ENCODE data around the gene TYROBP. TPM values are rescaled to one million over a fixed set of nuclear protein-coding genes. Genes with fewer than 3 reads are reported as not detected.

TYROBP gene
- total and polyA plus RNA-seq, 10 donors = 281 to 747 (median 383) TPM

- no peaks in the 10 kb centered on the region for H3K36me3 ChIP-seq
- H3K27ac ChIP-seq = no peak overlapping the region
- intact Hi-C loops (cut with DNase I; ENCODE audit: low total_unique reads) = no loop called here
- H3K4me1 ChIP-seq = no peaks in the 10 kb centered on the region
- 78 to 87% (median 82%) methylated on average over 6 of the region's 6 CpGs for WGBS, 5 donors
- no peak for DNase-seq
- H3K27me3 ChIP-seq (replicated peaks in 1 of 7) = no peaks in the 10 kb centered on the region
- no peak for TF ChIP-seq CTCF (IDR thresholded peaks at IDR 0.05 in 8 of 11, conservative IDR thresholded peaks at IDR 0.05 in 3 of 11)
- H3K9me3 ChIP-seq = peaks cover 0 to 11% (median 3%) of the 10 kb centered on the region in 8 donors
- no peak overlapping the region for H3K4me3 ChIP-seq
These were observed 12.9 kb upstream of the TYROBP start for GRCh38 chr19:35921012-35921411.

GRCh38 chr19:35919306-35919705 lies 11.2 kb upstream of the TYROBP start:
- Histone ChIP-seq H3K9me3 (no peaks in the 10 kb centered on the region), H3K4me3 (no peak overlapping the region), H3K4me1 (peaks cover 0 to 14% (median 4%) of the 10 kb centered on the region in 6 donors), H3K27me3 (replicated peaks in 1 of 7) (no peaks in the 10 kb centered on the region), H3K27ac (no peak overlapping the region), H3K36me3 (no peaks in the 10 kb centered on the region)
- intact Hi-C loops (cut with DNase I; ENCODE audit: low total_unique reads) = no loop called here
- WGBS, 5 donors = 85 to 91% (median 88%) methylated on average over 11 of the region's 11 CpGs
- no peak for TF ChIP-seq POLR2A (IDR thresholded peaks at IDR 0.05)
- TF ChIP-seq POLR2AphosphoS5 (IDR thresholded peaks at IDR 0.05) = no peak
- TF ChIP-seq CTCF (IDR thresholded peaks at IDR 0.05 in 8 of 11, conservative IDR thresholded peaks at IDR 0.05 in 3 of 11) = no peak
- DNase-seq = no peak

- Histone ChIP-seq H3K27ac (peak overlapping the region in 6 of 8 donors; percentile 43 to 96 (median 60)), H3K9me3 (no peaks in the 10 kb centered on the region), H3K4me1 (peaks cover 0 to 52% (median 25%) of the 10 kb centered on the region in 6 donors), H3K36me3 (no peaks in the 10 kb centered on the region), H3K27me3 (replicated peaks in 1 of 7) (no peaks in the 10 kb centered on the region), H3K4me3 (peak overlapping the region in 1 of 8 donors; percentile 27)
- no peak for TF ChIP-seq POLR2A (IDR thresholded peaks at IDR 0.05)
- no peak for TF ChIP-seq POLR2AphosphoS5 (IDR thresholded peaks at IDR 0.05)
- no peak for TF ChIP-seq CTCF (IDR thresholded peaks at IDR 0.05 in 8 of 11, conservative IDR thresholded peaks at IDR 0.05 in 3 of 11)
- DNase-seq = no peak
- WGBS, 5 donors = 46 to 66% (median 54%) methylated on average over 3 of the region's 3 CpGs
- intact Hi-C loops (cut with DNase I; ENCODE audit: low total_unique reads) = no loop called here
These were observed 7.3 kb upstream of the TYROBP start for GRCh38 chr19:35915443-35915842.

GRCh38 chr19:35913589-35913988 lies 5.5 kb upstream of the TYROBP start:
- intact Hi-C loops (cut with DNase I; ENCODE audit: low total_unique reads) = no loop called here
- no peak for DNase-seq
- Histone ChIP-seq H3K4me3 (no peak overlapping the region), H3K27me3 (replicated peaks in 1 of 7) (no peaks in the 10 kb centered on the region), H3K9me3 (no peaks in the 10 kb centered on the region), H3K27ac (peak overlapping the region in 3 of 8 donors; percentile 4 to 96 (median 71)), H3K4me1 (peaks cover 0 to 71% (median 43%) of the 10 kb centered on the region in 6 donors), H3K36me3 (no peaks in the 10 kb centered on the region)
- WGBS, 5 donors = 31 to 56% (median 35%) methylated on average over 7 of the region's 7 CpGs
- no peak for TF ChIP-seq POLR2AphosphoS5 (IDR thresholded peaks at IDR 0.05)
- TF ChIP-seq POLR2A (IDR thresholded peaks at IDR 0.05) = no peak
- TF ChIP-seq CTCF (IDR thresholded peaks at IDR 0.05 in 8 of 11, conservative IDR thresholded peaks at IDR 0.05 in 3 of 11) = no peak

Measured in spleen (tissue), 11 donors.